Measurements from ENCODE around the gene NELFB. TPM values are rescaled to one million over a fixed set of nuclear protein-coding genes. Genes with fewer than 3 reads are reported as not detected.

The NELFB gene
- total RNA-seq, 4 donors from 2014 or later, result 29.8 to 39.1 (median 32.4) TPM

DNA sequence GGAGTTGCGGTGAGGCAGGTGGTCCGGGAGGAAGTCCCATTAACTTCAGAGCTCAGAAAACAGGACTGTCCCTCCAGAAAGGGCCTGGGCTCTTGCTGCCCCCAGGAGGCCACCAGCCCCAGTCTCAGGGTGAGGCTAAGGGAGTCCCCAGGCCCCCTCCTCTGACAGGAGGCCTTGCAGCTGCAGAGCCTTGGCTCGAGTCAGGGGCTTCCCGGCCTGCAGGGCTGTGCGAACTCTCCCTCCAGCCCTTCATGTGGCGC, 7.3 kb upstream of the NELFB start:
- 80 to 92% methylated on average over 4 to 6 of the region's 6 CpGs for WGBS, 2 donors
- intact Hi-C loops (cut with DNase I), result no loop called here
- Histone ChIP-seq H3K36me3 (peaks cover 6 to 9% of the 10 kb centered on the region in 2 donors), H3K27ac (no peak overlapping the region), H3K4me1 (peaks cover 0 to 2% of the 10 kb centered on the region in 2 donors), H3K9me3 (no peaks in the 10 kb centered on the region), H3K4me3 (replicated peaks in 1 of 3) (no peak overlapping the region), H3K27me3 (no peaks in the 10 kb centered on the region)
- TF ChIP-seq, protein P1, sequence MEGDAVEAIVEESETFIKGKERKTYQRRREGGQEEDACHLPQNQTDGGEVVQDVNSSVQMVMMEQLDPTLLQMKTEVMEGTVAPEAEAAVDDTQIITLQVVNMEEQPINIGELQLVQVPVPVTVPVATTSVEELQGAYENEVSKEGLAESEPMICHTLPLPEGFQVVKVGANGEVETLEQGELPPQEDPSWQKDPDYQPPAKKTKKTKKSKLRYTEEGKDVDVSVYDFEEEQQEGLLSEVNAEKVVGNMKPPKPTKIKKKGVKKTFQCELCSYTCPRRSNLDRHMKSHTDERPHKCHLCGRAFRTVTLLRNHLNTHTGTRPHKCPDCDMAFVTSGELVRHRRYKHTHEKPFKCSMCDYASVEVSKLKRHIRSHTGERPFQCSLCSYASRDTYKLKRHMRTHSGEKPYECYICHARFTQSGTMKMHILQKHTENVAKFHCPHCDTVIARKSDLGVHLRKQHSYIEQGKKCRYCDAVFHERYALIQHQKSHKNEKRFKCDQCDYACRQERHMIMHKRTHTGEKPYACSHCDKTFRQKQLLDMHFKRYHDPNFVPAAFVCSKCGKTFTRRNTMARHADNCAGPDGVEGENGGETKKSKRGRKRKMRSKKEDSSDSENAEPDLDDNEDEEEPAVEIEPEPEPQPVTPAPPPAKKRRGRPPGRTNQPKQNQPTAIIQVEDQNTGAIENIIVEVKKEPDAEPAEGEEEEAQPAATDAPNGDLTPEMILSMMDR (IDR thresholded peaks at IDR 0.05), result no peak
- no peak for TF ChIP-seq POLR2A (IDR thresholded peaks at IDR 0.05)
- no peak for DNase-seq

DNA sequence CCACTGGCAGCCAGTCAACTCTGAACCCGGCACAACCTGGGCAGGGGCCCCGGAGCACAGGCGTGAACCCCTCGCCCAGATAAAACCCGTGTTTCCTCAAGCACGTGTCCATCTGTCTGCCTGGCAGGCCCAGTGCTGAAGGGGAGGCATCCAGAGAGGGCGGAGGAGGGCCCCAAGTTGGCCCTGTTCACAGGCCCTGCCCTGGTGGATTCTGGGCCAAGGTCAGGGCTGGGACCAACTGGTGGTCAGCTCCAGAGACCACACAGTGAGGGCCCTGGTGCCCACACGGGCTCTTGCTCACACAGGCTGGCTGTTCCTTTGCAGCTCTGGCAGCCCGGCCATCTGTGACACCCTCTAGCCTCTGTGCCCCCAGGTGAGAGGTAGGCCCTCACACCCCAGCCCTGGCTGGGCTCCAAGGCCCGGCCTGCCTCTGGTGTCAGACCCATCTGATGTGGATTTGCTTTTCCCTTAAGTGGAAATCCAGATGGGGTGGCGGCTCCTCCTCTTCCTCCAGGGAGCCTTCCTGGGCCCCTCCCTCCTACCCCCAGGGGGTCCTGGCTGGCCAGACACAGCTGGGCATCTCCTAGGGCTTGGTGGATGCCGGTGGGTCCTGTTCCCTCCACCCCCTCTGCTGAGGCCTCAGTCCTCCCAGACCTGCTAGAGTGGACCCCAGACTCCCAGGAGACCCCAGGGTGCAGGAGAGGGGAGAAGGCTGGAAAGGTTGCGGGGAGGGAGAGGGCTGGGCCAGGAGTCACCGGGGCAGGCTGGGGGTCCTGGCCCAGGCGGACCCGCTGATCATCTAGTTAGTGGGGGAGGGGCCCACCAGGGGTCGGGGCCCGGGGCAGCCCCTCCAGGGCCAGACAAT, 4.6 kb upstream of the NELFB start:
- no peaks in the 10 kb centered on the region for H3K27me3 ChIP-seq
- H3K4me3 ChIP-seq (replicated peaks in 1 of 3), result no peak overlapping the region
- no peak for TF ChIP-seq POLR2A (IDR thresholded peaks at IDR 0.05)
- TF ChIP-seq, protein P1 (IDR thresholded peaks at IDR 0.05), result no peak
- H3K27ac ChIP-seq, result no peak overlapping the region
- H3K9me3 ChIP-seq, result no peaks in the 10 kb centered on the region
- peaks cover 5 to 10% of the 10 kb centered on the region in 2 donors for H3K4me1 ChIP-seq
- no peaks in the 10 kb centered on the region for H3K36me3 ChIP-seq
- no peak for DNase-seq
- intact Hi-C loops (cut with DNase I), result no loop called here
- WGBS, 2 donors, result 59 to 67% methylated on average over 8 to 14 of the region's 18 CpGs

- H3K4me3 ChIP-seq (replicated peaks in 1 of 3), result no peak within 1 kb of the TSS
- intact Hi-C loops (cut with DNase I), result no loop called here
- TF ChIP-seq POLR2A (IDR thresholded peaks at IDR 0.05), result no peak
- TF ChIP-seq, protein P1 (IDR thresholded peaks at IDR 0.05), result no peak
- H3K4me1 ChIP-seq, result peaks cover 9 to 14% of the 10 kb centered on the region in 2 donors
- no peak for DNase-seq
- H3K27ac ChIP-seq, result no peak within 1 kb of the TSS
- WGBS, 2 donors, result 61 to 76% methylated on average over 4 of the region's 4 CpGs
- H3K9me3 ChIP-seq, result no peaks in the 10 kb centered on the region
- no peaks in the 10 kb centered on the region for H3K27me3 ChIP-seq
- no peaks in the 10 kb centered on the region for H3K36me3 ChIP-seq
Measured at GRCh38 chr9:137251194-137251461, 4.0 kb upstream of the NELFB start, which contains the start of gene STPG3. Gene STPG3 (plus strand): TSS chr9:137251286. CDS start chr9:137251287, 1 bp downstream.

- intact Hi-C loops (cut with DNase I), result no loop called here
- no peak overlapping the region for H3K4me3 ChIP-seq (replicated peaks in 1 of 3)
- no peaks in the 10 kb centered on the region for H3K27me3 ChIP-seq
- peaks cover 14 to 19% of the 10 kb centered on the region in 2 donors for H3K4me1 ChIP-seq
- no peak overlapping the region for H3K27ac ChIP-seq
- no peaks in the 10 kb centered on the region for H3K9me3 ChIP-seq
- no peak for DNase-seq
- TF ChIP-seq, protein P1 (IDR thresholded peaks at IDR 0.05), result no peak
- TF ChIP-seq POLR2A (IDR thresholded peaks at IDR 0.05), result no peak
- no peaks in the 10 kb centered on the region for H3K36me3 ChIP-seq
- 86 to 91% methylated on average over 13 to 18 of the region's 22 CpGs for WGBS, 2 donors
Measured at GRCh38 chr9:137251490-137252268, 3.4 kb upstream of the NELFB start.

All from thyroid gland (tissue), 4 donors.